ENCODE data around the gene LHPP.

LHPP gene

GRCh38 chr10:124448696-124449169 is 12.9 kb upstream of the LHPP start:
- no peak for DNase-seq

GRCh38 chr10:124449170-124450011 is 12.2 kb upstream of the LHPP start:
- DNase-seq = no peak

DNA sequence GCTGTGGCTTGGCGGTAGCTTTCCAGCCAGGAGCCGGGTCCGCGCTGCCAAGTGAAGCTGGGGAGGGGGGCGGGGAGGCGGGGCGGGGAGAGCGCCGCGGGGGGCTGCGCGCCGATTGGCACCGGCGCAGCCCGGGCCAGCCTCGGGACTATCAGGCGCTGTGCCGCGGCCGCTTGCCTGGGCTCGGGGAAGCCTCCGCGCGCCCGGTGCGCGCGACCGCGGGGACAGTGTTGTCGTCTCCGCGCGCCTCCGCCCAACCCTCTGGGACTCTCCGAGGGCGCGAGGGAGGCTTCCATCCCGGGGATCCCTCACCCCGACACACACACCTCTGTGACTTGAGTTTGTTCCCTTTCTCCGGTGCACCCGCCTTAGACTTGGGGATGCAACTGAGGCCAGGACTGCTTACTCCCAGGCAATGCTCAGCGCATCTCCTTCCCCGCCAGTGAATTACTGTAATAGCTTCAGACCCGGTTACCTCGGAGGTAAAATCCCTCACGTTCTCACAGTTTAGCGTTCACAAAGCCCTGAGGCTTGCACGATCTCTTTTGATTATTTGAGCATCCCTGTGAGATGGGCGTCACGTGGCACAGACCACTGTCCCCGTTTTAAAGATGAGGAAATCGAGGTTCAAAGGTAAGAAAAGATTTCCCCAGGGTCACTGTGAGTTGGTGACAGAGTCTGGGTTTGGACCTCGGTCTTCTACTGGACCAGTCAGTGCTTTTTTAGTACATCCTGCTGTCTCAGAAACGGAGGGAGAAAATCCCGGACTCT is 11.4 kb upstream of the LHPP start, which contains the start of gene NKX1-2:
NKX1-2 (minus strand) TSS at position 24 of the 771 bp plus-strand sequence. CDS start 92 bp downstream, outside the sequence.
- no peak for DNase-seq

- DNase-seq = no peak
Observed at GRCh38 chr10:124450783-124451057, 10.9 kb upstream of the LHPP start.

DNA sequence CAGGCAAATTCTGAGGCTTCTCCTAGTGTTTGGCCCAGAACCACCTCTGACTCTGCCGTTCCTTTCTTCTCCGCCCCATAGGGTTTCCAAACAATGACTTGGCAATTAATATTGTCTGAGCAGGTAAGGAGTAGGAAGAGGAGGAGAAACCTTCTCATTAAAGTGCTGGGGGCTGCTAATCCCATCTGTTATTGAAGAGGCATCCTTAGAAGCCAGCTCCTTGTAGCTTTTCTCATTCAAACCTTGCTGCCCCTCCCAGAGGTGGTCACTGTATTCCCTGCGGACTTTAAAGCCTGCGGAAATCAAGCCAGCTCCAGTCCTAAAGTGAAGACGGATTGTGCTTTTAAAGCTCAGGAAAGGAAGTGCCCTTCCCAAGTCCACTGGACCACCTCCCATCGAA is 10.3 kb upstream of the LHPP start:
- no peak for DNase-seq

DNA sequence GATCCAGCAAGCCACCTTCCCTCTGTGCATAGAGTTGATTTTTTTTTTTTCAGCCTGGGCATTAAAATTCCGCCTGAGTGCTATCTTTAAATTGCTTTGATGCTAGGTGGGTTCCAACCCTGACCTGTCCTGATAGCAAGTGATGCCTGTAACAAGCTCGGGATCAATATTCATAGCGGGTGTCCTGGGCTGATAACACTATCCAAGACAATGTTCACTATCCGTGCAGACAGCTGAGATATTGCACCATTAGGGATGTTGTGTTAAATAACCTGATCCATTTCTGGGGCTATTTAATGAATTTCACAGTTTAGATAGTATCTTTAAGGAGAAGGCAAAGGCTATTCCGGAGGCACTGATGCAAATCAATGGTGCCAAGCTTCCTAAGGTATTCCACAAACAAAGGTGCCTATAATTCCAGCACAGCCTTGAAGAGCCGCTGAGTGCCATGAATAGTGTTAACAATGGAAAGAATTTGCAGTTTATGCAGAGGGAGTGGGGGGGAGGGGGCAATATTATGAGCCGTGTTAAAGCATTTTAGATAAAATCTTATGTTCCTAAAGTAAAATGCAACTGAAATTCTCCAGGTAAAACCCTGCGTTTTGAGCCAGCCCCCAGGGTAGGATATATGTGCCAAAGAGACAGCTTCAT is 7.5 kb upstream of the LHPP start:
- DNase-seq = no peak

DNA sequence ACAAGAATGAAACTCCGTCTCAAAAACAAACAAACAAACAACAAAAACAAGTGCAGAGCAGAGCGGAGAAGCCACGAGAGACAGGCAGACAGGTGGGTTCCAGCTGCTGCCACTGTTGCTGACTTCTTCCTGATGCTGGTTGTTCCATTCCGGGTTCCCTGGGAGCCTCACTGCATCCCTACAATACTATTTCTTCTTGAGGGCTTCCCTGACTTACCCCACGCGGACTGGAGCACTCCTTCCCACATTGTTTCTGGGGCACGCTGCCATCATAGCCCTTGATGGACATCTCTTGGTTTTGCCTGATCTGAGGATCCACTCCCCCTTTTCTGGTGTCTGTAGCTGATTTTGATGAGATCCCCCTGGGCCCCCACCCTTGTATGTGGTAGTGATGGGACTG is 6.2 kb upstream of the LHPP start:
- no peak for DNase-seq

DNA sequence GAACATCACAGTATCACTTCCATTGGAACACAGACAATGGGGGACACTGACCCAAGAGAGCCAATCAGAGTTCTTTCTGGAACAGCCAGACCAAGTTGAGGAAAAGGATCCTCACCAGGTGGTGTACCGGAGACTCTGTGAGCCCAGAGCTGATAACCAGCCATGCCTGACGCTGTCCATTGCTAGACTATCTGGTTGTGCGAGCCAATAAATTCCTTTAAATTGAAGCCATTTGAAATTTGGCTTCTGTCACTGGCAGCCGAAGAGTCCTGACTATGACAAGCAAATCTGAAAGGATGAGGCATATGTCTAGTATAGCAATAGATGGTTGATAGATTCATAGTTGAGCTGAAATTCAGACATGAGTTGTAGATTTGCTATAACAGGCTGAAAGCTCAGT is 3.1 kb upstream of the LHPP start:
- DNase-seq = no peak

GRCh38 chr10:124458889-124459288 is 2.7 kb upstream of the LHPP start:
- DNase-seq = no peak

DNA sequence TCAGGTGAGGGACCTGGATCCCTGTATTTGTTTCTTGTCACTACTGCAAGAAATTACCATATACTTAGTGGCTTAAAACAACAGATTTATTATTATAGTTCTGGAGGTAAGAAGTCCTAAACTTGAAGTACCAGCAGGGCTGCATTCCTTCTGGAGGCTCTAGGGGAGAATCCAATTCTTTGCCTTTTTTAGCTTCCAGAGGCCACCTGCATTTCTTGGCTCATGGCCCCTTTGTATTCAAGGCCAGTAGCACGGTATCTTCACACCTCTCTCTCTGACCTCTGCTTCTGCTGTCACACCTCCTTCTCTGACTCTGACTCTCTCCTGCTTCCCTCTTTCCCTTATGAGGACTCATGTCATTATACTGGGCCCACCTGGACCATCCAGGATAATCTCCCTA is 2.2 kb upstream of the LHPP start:
- DNase-seq = no peak

DNA sequence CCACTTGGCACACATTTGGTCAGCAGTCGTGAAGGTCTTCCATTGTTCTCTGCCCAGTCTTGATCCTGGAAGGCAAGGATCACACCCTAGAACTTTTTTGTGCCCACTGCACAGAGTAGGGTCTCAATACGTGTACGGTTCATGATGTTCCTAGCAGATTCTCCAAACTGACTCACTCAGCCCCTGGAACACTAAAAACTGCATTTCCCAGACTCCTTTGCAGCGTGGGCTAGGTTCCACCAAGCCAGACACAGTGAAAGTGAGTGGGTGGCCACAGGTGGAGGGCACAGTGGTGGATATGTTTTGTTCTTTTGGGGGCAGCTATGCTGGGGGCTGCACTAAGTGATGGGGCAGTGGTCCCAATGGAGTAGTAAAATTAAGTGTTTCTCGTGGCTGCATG is 1.5 kb upstream of the LHPP start:
- no peak for DNase-seq

DNA sequence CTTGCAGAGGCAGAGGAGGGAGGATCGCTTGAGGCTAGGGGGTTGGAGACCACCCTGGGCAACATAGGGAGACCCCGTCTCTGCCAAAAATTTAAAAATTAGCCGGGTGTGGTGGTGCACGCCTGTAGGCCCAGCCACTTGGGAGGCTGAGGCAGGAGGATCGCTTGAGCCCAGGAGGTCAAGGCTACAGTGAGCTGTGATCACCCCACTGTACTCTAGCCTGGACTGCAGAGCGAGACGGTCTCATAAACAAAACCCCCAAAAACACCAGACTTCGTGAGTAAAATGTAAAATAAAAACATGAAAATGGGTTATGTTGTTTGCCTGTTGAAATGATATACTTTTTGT is 699 bp downstream of the LHPP start:
- no peak for DNase-seq

GRCh38 chr10:124464028-124464965 is 2.7 kb downstream of the LHPP start:
- no peak for DNase-seq

DNA sequence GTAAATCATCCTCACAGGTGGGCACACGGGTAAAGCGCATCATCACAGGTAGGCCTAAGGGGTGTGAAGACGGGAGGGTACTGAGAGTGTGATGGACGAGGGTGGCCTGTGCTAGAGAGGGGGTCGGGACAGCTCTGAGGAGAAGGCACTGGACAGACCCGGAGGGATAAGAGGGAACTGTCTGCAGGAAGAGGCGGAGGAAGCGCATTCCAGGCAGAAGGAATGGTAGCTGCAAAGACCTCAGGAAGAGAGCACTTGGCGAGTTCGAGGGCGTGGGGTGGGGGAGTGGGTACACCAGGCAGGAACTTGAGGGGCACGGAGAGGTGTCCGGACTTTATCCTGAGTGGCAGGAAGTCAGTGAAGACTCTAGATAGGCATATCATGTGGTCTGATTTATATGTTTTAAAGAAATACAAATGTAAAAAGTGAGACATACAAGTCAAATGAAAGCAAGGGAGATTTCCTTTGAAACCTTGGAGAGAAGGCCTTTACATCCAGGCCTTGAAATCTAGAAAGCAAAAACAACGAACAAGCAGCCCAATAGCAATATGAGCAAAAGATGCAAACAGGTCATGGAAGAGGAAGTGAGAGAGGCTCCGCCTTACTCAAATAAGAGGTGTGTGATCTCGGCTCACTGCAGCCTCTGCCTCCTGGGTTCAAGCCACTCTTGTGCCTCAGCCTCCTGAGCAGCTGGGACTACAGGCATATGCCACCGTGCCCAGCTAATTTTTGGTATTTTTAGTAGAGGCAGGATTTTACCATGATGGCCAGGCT is 3.6 kb downstream of the LHPP start:
- DNase-seq = no peak

- DNase-seq = no peak
Observed at GRCh38 chr10:124465777-124466488, 4.3 kb downstream of the LHPP start.

- DNase-seq = no peak
Observed at GRCh38 chr10:124467165-124467564, 5.5 kb downstream of the LHPP start.

GRCh38 chr10:124468624-124469023 is 7.0 kb downstream of the LHPP start:
- no peak for DNase-seq

DNA sequence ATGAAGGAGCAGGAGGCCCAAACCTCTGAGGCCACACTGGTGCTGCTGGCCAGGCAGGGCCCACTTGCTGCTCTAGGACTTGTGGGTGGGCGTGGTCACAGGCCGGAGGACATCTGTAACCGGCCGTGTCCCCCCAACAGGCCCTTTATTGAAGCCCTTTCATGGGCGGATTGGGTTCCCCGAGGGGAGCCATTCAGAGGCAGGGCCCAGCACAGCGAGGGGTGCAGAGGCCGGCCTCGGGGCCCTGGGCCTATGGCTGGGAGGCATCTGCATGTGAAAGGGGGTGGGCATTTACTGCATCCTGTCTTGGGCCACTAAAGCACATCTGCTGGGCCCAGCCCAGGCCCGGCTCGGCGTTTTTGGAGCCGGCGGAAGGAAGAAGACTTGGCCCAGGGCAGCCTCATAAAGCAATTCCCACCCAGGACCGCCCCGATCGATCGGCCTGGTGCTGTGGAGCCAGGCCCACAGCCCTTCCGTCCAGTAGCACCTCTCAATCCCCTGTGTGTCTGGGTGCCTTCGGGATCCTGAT is 8.4 kb downstream of the LHPP start:
- DNase-seq = no peak

GRCh38 chr10:124470544-124471434 is 9.2 kb downstream of the LHPP start:
- no peak for DNase-seq

DNA sequence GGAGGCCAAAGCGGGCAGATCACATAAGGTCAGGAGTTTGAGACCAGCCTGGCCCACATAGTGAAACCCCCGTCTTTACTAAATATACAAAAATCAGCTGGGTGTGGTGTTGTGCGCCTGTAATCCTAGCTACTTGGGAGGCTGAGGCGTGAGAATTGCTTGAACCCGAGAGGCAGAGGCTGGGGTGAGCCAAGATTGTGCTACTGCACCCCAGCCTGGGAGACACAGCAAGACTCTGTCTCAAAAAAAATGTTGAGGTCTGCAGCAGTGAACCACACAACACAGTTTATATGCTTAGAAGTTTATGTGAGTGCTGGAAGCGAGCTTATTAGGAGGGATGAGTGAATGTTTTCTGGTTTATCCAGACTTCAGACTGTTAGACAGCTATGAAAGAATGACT is 10.4 kb downstream of the LHPP start:
- no peak for DNase-seq
